Jurkat, Clone E6-1 (cell line): ENCODE data around the gene DGKG.

Experiments
- DNase-seq: peaks from one replicate; pipeline ENCODE4 v3.0.0-alpha.2; 2011; ENCODE audit warnings: low read depth, low spot score
- H3K4me3 ChIP-seq: 2 replicates; pipeline ENCODE4 v1.5.1; 2011; ENCODE audit warnings: mild to moderate bottlenecking, low read length, control low read depth, moderate library complexity

DGKG gene

GRCh38 chr3:186255703-186256331, 106.2 kb downstream of the DGKG start:
- no peak overlapping the region for H3K4me3 ChIP-seq
- DNase-seq, result no peak

GRCh38 chr3:186254676-186255650, 107.1 kb downstream of the DGKG start:
- H3K4me3 ChIP-seq, result no peak overlapping the region
- DNase-seq, result peak; percentile 35

DNA sequence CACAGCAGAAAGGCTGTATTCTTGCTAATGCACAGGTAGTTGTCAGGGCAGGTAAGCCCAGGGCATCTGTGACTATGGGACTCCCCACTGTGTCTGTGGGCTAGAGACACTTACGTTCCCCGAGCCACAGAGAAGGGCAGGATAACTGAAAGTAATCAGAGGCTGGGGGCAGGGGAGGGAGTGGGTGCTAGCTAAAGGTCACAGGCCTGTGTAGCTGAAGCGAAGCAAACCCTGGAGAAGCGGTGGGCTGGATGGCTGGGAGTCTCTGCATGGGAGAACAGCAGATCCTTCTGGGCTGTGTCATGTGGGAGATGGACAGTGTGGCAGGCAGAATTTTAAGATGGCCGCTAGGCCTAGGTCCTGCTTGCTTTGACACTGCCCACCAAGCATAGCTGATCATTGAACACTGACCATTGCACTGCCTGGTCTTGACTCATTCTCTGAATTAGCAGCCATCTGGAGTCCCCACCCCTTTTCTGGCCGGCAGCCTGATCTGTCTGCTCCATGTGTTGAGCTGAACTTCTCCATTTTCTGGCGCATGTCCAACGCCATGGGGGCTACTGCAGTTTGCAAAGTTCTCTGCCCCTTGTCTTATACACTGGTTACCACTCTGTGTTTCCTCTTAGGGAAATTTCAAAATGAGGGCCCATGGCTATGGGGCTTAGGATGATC, 110.0 kb downstream of the DGKG start:
- no peak for DNase-seq
- H3K4me3 ChIP-seq, result no peak overlapping the region

DNA sequence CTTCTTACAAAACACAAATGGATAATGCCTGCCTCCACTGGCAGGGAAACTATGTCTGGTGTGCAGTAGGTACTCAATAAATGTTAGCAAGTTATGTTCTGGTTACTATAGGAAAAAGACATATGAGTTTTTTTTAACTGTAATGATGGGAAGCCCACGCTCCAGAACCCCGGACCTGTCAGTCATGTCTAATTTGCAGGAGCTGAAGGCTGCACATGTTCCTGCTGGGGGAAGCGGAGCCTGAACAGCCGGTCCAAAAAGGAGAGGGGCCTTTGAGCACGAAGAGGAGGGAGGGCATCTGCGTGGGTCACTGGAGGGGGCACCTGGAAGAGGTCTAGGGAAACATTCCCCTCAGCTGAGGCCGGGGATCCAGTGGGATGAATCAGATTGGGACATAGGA, 113.2 kb downstream of the DGKG start:
- no peak for DNase-seq

GRCh38 chr3:186247821-186248814, 113.9 kb downstream of the DGKG start:
- no peak for DNase-seq
- H3K4me3 ChIP-seq, result no peak overlapping the region

More for the DNA sequence above, 113.2 kb downstream of the DGKG start:
- H3K4me3 ChIP-seq, result no peak overlapping the region

DNA sequence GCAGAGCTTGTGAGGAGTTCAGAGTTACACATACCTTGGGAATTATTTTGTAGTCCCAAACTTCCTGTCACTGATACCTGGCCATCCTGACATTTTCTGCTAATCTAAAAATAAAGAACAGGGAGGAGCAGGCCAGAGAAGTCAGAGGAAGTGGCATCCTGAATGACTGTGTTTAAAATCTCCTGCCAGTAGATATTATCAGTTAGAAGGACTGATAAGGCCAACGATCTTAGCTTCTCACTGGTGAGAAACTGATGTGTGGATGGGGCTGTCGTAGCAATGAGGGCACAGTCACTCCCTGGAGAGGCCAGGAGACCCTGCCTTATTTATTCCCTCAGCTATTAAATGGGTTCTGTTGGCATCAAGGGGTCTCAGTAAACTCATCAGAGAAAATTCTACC, 115.1 kb downstream of the DGKG start:
- no peak overlapping the region for H3K4me3 ChIP-seq
- DNase-seq, result no peak

DNA sequence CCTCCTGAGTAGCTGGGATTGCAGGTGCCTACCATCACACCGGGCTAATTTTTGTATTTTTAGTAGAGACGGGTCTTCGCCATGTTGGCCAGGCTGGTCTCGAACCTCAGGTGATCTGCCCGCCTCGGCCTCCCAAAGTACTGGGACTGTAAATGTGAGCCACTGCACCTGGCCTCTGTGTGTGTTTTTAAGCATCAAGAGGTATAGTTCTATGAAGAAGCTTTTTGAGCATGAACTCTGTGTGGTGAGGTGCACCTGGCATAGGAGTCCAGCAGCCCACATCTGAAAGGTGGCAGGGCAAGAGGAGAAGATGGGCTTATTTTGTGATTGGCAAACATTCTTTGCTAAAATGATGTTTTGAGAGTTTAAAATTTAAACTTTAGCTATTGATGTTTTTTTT, 118.0 kb downstream of the DGKG start:
- no peak for DNase-seq
- no peak overlapping the region for H3K4me3 ChIP-seq

- DNase-seq, result peak; percentile 63
- H3K4me3 ChIP-seq, result no peak overlapping the region
Observed at GRCh38 chr3:186241910-186242821, 119.9 kb downstream of the DGKG start.

GRCh38 chr3:186239321-186239720, 122.7 kb downstream of the DGKG start:
- no peak overlapping the region for H3K4me3 ChIP-seq
- no peak for DNase-seq

GRCh38 chr3:186237915-186238314, 124.1 kb downstream of the DGKG start:
- H3K4me3 ChIP-seq, result no peak overlapping the region
- no peak for DNase-seq

GRCh38 chr3:186236357-186237020, 125.5 kb downstream of the DGKG start:
- DNase-seq, result no peak
- H3K4me3 ChIP-seq, result no peak overlapping the region

GRCh38 chr3:186235554-186235953, 126.5 kb downstream of the DGKG start:
- H3K4me3 ChIP-seq, result no peak overlapping the region
- DNase-seq, result no peak

- H3K4me3 ChIP-seq, result no peak overlapping the region
- no peak for DNase-seq
Observed at GRCh38 chr3:186234152-186234551, 127.9 kb downstream of the DGKG start.

DNA sequence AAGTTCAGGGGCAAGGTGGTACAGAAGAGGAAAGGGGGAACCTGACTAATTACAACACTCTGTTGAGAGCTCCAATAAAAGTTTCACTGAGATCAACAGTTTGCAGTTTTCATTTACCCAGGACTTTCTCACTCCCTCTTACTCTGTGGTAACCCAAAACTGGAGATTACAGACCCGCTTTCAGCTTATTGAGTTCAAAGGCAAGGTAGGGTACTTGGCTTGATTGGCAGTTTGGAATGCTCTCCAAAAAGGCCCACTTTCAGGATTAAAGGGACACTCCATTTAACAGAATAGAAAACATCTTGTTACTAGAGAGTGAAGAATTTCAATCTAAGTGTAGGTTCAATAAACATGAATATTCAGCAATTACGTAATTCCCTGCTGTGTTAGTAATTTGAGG, 135.6 kb downstream of the DGKG start:
- H3K4me3 ChIP-seq, result no peak overlapping the region
- no peak for DNase-seq

DNA sequence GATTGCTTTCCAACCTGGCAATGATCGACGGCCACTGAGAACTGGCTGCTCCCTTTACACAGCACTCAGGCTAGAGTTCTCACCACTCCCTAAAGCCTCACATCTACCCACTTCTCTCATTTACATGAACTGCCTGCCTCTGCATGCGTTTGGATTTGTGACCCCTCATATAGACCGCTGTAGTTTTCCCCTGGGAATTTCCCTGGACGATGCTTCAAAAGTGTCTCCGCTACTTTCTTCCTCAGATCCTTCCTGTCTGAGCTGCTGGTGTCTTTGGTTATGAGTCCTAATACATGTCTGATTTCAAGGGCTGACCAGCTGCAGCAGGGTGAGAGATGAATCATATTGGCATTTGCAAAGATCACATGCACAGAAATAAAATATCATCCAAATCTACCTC, 136.4 kb downstream of the DGKG start:
- H3K4me3 ChIP-seq, result no peak overlapping the region
- DNase-seq, result no peak

GRCh38 chr3:186224041-186224610, 137.9 kb downstream of the DGKG start:
- no peak overlapping the region for H3K4me3 ChIP-seq
- DNase-seq, result no peak

- no peak overlapping the region for H3K4me3 ChIP-seq
- no peak for DNase-seq
Observed at GRCh38 chr3:186223476-186223875, 138.6 kb downstream of the DGKG start.
